NCI-H748 (cell line): Measurements from ENCODE around the gene GATAD2B.
"Not testable (repeated sequence)": the region's sequence is repeated elsewhere in the genome, so short reads cannot be mapped to it uniquely, and the experiment has no call there.

ENCODE experiments used
- DNase-seq: peaks from one replicate; lab custom pipeline; 2025; ENCODE audit not compliant: unreplicated experiment; lab: John Stamatoyannopoulos, UW

Gene GATAD2B

GRCh38 chr1:153798468-153798780 lies 124.3 kb downstream of the GATAD2B start:
- no peak for DNase-seq

- peak; percentile 73 for DNase-seq
Observed at GRCh38 chr1:153796786-153797659, 125.7 kb downstream of the GATAD2B start.

GRCh38 chr1:153795934-153796785 lies 126.6 kb downstream of the GATAD2B start:
- DNase-seq: no peak

- DNase-seq: no peak
Observed at GRCh38 chr1:153795330-153795837, 127.4 kb downstream of the GATAD2B start.

GRCh38 chr1:153794624-153795329 lies 128.0 kb downstream of the GATAD2B start:
- DNase-seq: no peak

- no peak for DNase-seq
Observed at GRCh38 chr1:153793973-153794615, 128.7 kb downstream of the GATAD2B start.

GRCh38 chr1:153793261-153793972 lies 129.4 kb downstream of the GATAD2B start:
- DNase-seq: no peak

GRCh38 chr1:153792631-153793041 lies 130.1 kb downstream of the GATAD2B start:
- no peak for DNase-seq

GRCh38 chr1:153791648-153792253 lies 131.0 kb downstream of the GATAD2B start:
- no peak for DNase-seq

- no peak for DNase-seq
Observed at GRCh38 chr1:153790966-153791647, 131.7 kb downstream of the GATAD2B start.

GRCh38 chr1:153790313-153790965 lies 132.3 kb downstream of the GATAD2B start:
- no peak for DNase-seq

GRCh38 chr1:153789478-153790034 lies 133.2 kb downstream of the GATAD2B start:
- DNase-seq: no peak

GRCh38 chr1:153786038-153786790 lies 136.6 kb downstream of the GATAD2B start:
- DNase-seq: no peak

- peak; percentile 93 for DNase-seq
Observed at GRCh38 chr1:153783233-153784190, 139.3 kb downstream of the GATAD2B start.

GRCh38 chr1:153782648-153783047 lies 140.1 kb downstream of the GATAD2B start:
- DNase-seq: not testable (repeated sequence)

- DNase-seq: no peak
Observed at GRCh38 chr1:153780551-153780950, 142.2 kb downstream of the GATAD2B start.
